Smooth muscle cell (in vitro differentiated cells): Measurements from ENCODE around the gene SYTL2. TPM values are rescaled to one million over a fixed set of nuclear protein-coding genes. Genes with fewer than 3 reads are reported as not detected.

ENCODE experiments used
- DNase-seq: peaks from one replicate; lab custom pipeline; 2025; ENCODE audit not compliant: unreplicated experiment; lab: John Stamatoyannopoulos, UW
- H2AFZ ChIP-seq: fragments of 200-600 bp; sonication (generic); 2 replicates; pipeline ENCODE4 v1.6.0; 2016; ENCODE audit warnings: antibody characterized with exemption, low read depth, mild to moderate bottlenecking
- H3F3A ChIP-seq: fragments of 200-600 bp; sonication (generic); 2 replicates; pipeline ENCODE4 v1.6.0; 2017; ENCODE audit warnings: antibody characterized with exemption, low read depth
- H3K27ac ChIP-seq: fragments of 200-600 bp; sonication (generic); 2 replicates; pipeline ENCODE4 v1.5.1; 2016; ENCODE audit warnings: low read depth, mild to moderate bottlenecking
- H3K27me3 ChIP-seq: fragments of 200-600 bp; sonication (generic); 2 replicates; pipeline ENCODE4 v1.6.1; 2016; ENCODE audit warnings: low read depth, mild to moderate bottlenecking
- H3K36me3 ChIP-seq: fragments of 200-600 bp; sonication (generic); 2 replicates; pipeline ENCODE4 v1.5.1; 2016; ENCODE audit warnings: low read depth
- H3K4me1 ChIP-seq: fragments of 200-600 bp; sonication (generic); 2 replicates; pipeline ENCODE4 v1.5.1; 2016; ENCODE audit warnings: low read depth
- H3K4me2 ChIP-seq: fragments of 200-600 bp; sonication (generic); 2 replicates; pipeline ENCODE4 v1.6.0; 2016; ENCODE audit warnings: mild to moderate bottlenecking
- H3K4me3 ChIP-seq: fragments of 200-600 bp; sonication (generic); 2 replicates; pipeline ENCODE4 v1.5.1; 2016; ENCODE audit warnings: mild to moderate bottlenecking
- H3K79me2 ChIP-seq: fragments of 200-600 bp; sonication (generic); 2 replicates; pipeline ENCODE4 v1.6.0; 2016; ENCODE audit warnings: low read depth, mild to moderate bottlenecking
- H3K9ac ChIP-seq: fragments of 200-600 bp; sonication (generic); 2 replicates; pipeline ENCODE4 v1.6.0; 2016; ENCODE audit warnings: low read depth
- H3K9me3 ChIP-seq: fragments of 200-600 bp; sonication (generic); replicated peaks from 2 replicates; pipeline ENCODE4 v1.5.1; 2016; ENCODE audit warnings: low read depth
- H4K20me1 ChIP-seq: fragments of 200-600 bp; sonication (generic); 2 replicates; pipeline ENCODE4 v1.6.0; 2016; ENCODE audit warnings: low read depth
- CTCF ChIP-seq: fragments of 200-600 bp; sonication (generic); IDR thresholded peaks from 2 replicates; pipeline ENCODE4 v1.5.1; 2017; ENCODE audit warnings: borderline replicate concordance, mild to moderate bottlenecking, antibody characterized with exemption; ENCODE audit not compliant: insufficient read depth, poor library complexity, severe bottlenecking
- WGBS: methylation state at CpG from one replicate; pipeline ENCODE4 v1.1.7; 2016; ENCODE audit warnings: low lambda C conversion rate; 5-methylcytosine and 5-hydroxymethylcytosine counted together
- polyA plus RNA-seq: library from polyadenylated mRNA; unstranded; fragments of >200 nt; fragmentation: Nextera tagmentation; extraction: Ambion mirVana; gene quantifications from 2 replicates; pipeline ENCODE4 v1.2.1, GENCODE V29; 2016
- total RNA-seq: library from RNA; depleted of rRNA; stranded (reverse); fragments of >200 nt; gene quantifications from 2 replicates; pipeline ENCODE4 v1.2.3, GENCODE V29; 2014

SYTL2 gene
- total and polyA plus RNA-seq, 2 experiments from 2014 or later: 10.4 to 50.7 TPM

GRCh38 chr11:85758480-85759039, 52.4 kb downstream of the SYTL2 start:
- Histone ChIP-seq H3K4me3 (no peak overlapping the region), H3K36me3 (no peaks in the 10 kb centered on the region), H3K27me3 (no peaks in the 10 kb centered on the region), H3F3A (no peaks in the 10 kb centered on the region), H3K9ac (no peak overlapping the region), H3K79me2 (no peaks in the 10 kb centered on the region), H2AFZ (no peak overlapping the region), H4K20me1 (no peaks in the 10 kb centered on the region), H3K27ac (no peak overlapping the region), H3K4me2 (no peak overlapping the region), H3K9me3 (no peaks in the 10 kb centered on the region), H3K4me1 (no peaks in the 10 kb centered on the region)
- WGBS: 97% methylated on average over 1 of the region's 1 CpG
- no peak for DNase-seq
- no peak for TF ChIP-seq CTCF

GRCh38 chr11:85758026-85758425, 52.9 kb downstream of the SYTL2 start:
- H4K20me1 ChIP-seq: no peaks in the 10 kb centered on the region
- H3K9me3 ChIP-seq: no peaks in the 10 kb centered on the region
- no peaks in the 10 kb centered on the region for H3K27me3 ChIP-seq
- H2AFZ ChIP-seq: no peak overlapping the region
- no peak overlapping the region for H3K27ac ChIP-seq
- H3K9ac ChIP-seq: no peak overlapping the region
- no peak for TF ChIP-seq CTCF
- H3K4me2 ChIP-seq: no peak overlapping the region
- H3K4me1 ChIP-seq: no peaks in the 10 kb centered on the region
- DNase-seq: no peak
- H3K36me3 ChIP-seq: no peaks in the 10 kb centered on the region
- H3F3A ChIP-seq: no peaks in the 10 kb centered on the region
- WGBS: 74% methylated on average over 4 of the region's 4 CpGs
- H3K4me3 ChIP-seq: no peak overlapping the region
- H3K79me2 ChIP-seq: no peaks in the 10 kb centered on the region

GRCh38 chr11:85756401-85757200, 54.3 kb downstream of the SYTL2 start:
- H3K4me1 ChIP-seq: no peaks in the 10 kb centered on the region
- WGBS: 71% methylated on average over 6 of the region's 6 CpGs
- no peak for TF ChIP-seq CTCF
- no peaks in the 10 kb centered on the region for H3K9me3 ChIP-seq
- no peak overlapping the region for H3K27ac ChIP-seq
- no peak overlapping the region for H3K4me3 ChIP-seq
- no peak overlapping the region for H3K4me2 ChIP-seq
- no peaks in the 10 kb centered on the region for H3K36me3 ChIP-seq
- H3K79me2 ChIP-seq: no peaks in the 10 kb centered on the region
- H3F3A ChIP-seq: no peaks in the 10 kb centered on the region
- no peaks in the 10 kb centered on the region for H4K20me1 ChIP-seq
- no peak for DNase-seq
- no peaks in the 10 kb centered on the region for H3K27me3 ChIP-seq
- H3K9ac ChIP-seq: no peak overlapping the region
- H2AFZ ChIP-seq: no peak overlapping the region
